Esophagus muscularis mucosa (tissue), 4 donors: ENCODE measurements around the gene DHRS12.

Experiments used
- EP300 ChIP-seq: sonication (generic); formaldehyde crosslinking; IDR thresholded peaks from one replicate; pipeline ENCODE4 v1.6.1; 2017; ENCODE audit warnings: antibody characterized with exemption
- POLR2A ChIP-seq: fragments of 450-650 bp; IDR thresholded peaks from one replicate; pipeline ENCODE4 v1.6.1; 2017; ENCODE audit warnings: antibody characterized with exemption, moderate library complexity, mild to moderate bottlenecking, low read depth
- POLR2AphosphoS5 ChIP-seq, 2 donors: sonication (generic); formaldehyde crosslinking; IDR thresholded peaks; one replicate each; pipeline ENCODE4 v1.6.1; 2017; ENCODE audit warnings: antibody characterized with exemption in 2 of 2
- TF ChIP-seq, protein P1 (sequence below), 3 experiments: fragments of 200-600 bp in 2 of 3; fragments of 450-650 bp in 1 of 3; sonication (generic) in 2 of 3; IDR thresholded peaks; one replicate each; pipeline ENCODE4 v1.5.1; 2017 to 2019; ENCODE audit warnings: antibody characterized with exemption in 3 of 3, mild to moderate bottlenecking in 2 of 3, moderate library complexity in 1 of 3

DNA sequence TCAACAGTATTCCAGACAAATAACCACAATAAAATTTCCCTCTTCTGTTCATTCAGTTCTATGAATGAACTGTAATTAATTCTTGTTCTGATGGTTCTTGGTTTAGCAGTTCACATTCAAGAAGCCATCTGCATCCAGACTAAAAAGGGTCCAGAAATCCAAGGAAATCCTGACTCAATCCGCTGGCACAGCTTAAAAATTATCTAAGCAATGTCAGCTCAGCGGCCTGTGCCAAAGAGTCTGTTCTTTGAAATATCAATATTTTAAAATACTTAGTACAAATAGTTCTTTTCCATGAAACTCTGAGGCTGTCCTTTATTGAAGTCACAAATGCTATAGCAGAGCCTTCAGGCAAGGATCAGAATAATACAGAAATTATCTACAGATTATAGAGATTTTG is 57.2 kb downstream of the DHRS12 start:
- TF ChIP-seq, protein P1, sequence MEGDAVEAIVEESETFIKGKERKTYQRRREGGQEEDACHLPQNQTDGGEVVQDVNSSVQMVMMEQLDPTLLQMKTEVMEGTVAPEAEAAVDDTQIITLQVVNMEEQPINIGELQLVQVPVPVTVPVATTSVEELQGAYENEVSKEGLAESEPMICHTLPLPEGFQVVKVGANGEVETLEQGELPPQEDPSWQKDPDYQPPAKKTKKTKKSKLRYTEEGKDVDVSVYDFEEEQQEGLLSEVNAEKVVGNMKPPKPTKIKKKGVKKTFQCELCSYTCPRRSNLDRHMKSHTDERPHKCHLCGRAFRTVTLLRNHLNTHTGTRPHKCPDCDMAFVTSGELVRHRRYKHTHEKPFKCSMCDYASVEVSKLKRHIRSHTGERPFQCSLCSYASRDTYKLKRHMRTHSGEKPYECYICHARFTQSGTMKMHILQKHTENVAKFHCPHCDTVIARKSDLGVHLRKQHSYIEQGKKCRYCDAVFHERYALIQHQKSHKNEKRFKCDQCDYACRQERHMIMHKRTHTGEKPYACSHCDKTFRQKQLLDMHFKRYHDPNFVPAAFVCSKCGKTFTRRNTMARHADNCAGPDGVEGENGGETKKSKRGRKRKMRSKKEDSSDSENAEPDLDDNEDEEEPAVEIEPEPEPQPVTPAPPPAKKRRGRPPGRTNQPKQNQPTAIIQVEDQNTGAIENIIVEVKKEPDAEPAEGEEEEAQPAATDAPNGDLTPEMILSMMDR (IDR thresholded peaks at IDR 0.05), result no peak
- TF ChIP-seq POLR2A (no peak), EP300 (no peak), POLR2AphosphoS5 (IDR thresholded peaks at IDR 0.05) (no peak)
